ENCODE measurements around the gene SYT11. TPM values are rescaled to one million over a fixed set of nuclear protein-coding genes. Genes with fewer than 3 reads are reported as not detected.

Gene SYT11
- 19.5 and 48.6 TPM in 2 replicates for total RNA-seq (ENCODE audit: low replicate concordance)

GRCh38 chr1:155859234-155859829 lies at the start of gene SYT11:
Gene SYT11, plus strand, starts transcription at chr1:155859567. Its CDS starts 195 bp downstream, at chr1:155859762.
- TF ChIP-seq CTCF (IDR thresholded peaks at IDR 0.05; ENCODE audit: insufficient read depth, low read length) = no peak
- peak within 1 kb of the TSS; percentile 70 for H3K4me3 ChIP-seq (ENCODE audit: low read depth, low read length)
- DNase-seq (ENCODE audit: low read depth) = peak; percentile 95

GRCh38 chr1:155812878-155813277 lies 46.5 kb upstream of the SYT11 start:
- no peak for TF ChIP-seq CTCF (IDR thresholded peaks at IDR 0.05; ENCODE audit: insufficient read depth, low read length)
- DNase-seq (ENCODE audit: low read depth) = no peak
- no peak overlapping the region for H3K4me3 ChIP-seq (ENCODE audit: low read depth, low read length)

- no peak for DNase-seq (ENCODE audit: low read depth)
- no peak for TF ChIP-seq CTCF (IDR thresholded peaks at IDR 0.05; ENCODE audit: insufficient read depth, low read length)
- no peak overlapping the region for H3K4me3 ChIP-seq (ENCODE audit: low read depth, low read length)
These were observed 45.7 kb upstream of the SYT11 start for GRCh38 chr1:155813672-155814071.

- TF ChIP-seq CTCF (IDR thresholded peaks at IDR 0.05; ENCODE audit: insufficient read depth, low read length) = no peak
- H3K4me3 ChIP-seq (ENCODE audit: low read depth, low read length) = no peak overlapping the region
- no peak for DNase-seq (ENCODE audit: low read depth)
These were observed 43.0 kb upstream of the SYT11 start for GRCh38 chr1:155816351-155816750.

GRCh38 chr1:155827450-155827849 lies 31.9 kb upstream of the SYT11 start:
- no peak for DNase-seq (ENCODE audit: low read depth)
- H3K4me3 ChIP-seq (ENCODE audit: low read depth, low read length) = no peak overlapping the region
- no peak for TF ChIP-seq CTCF (IDR thresholded peaks at IDR 0.05; ENCODE audit: insufficient read depth, low read length)

GRCh38 chr1:155831279-155831976 lies 27.9 kb upstream of the SYT11 start:
- DNase-seq (ENCODE audit: low read depth) = no peak
- no peak for TF ChIP-seq CTCF (IDR thresholded peaks at IDR 0.05; ENCODE audit: insufficient read depth, low read length)
- H3K4me3 ChIP-seq (ENCODE audit: low read depth, low read length) = no peak overlapping the region

Measured in fibroblast of the aortic adventitia (primary cell).